Peyer's patch (tissue), 4 donors: Measurements from ENCODE around the gene TBL1Y. TPM values are rescaled to one million over a fixed set of nuclear protein-coding genes. Genes with fewer than 3 reads are reported as not detected.

ENCODE experiments used
- DNase-seq, 3 donors: peaks; one replicate each; pipeline ENCODE4 v3.0.0-alpha.2; 2017 to 2019
- H3K27ac ChIP-seq, 4 donors: fragments of 200-600 bp; sonication (generic); one replicate each; pipeline ENCODE4 v1.5.1; 2016 to 2019
- H3K27me3 ChIP-seq, 2 donors: fragments of 200-600 bp; sonication (generic); one replicate each; pipeline ENCODE4 v1.5.1; 2019
- H3K36me3 ChIP-seq, 3 donors: fragments of 200-600 bp; sonication (generic); one replicate each; pipeline ENCODE4 v1.5.1; 2016 to 2019
- H3K4me1 ChIP-seq, 4 donors: fragments of 200-600 bp; sonication (generic); one replicate each; pipeline ENCODE4 v1.5.1; 2016 to 2019
- H3K4me3 ChIP-seq, 4 donors: fragments of 200-600 bp; sonication (generic); 1 replicate in 3 of 4; 2 replicates in 1 of 4; pipeline ENCODE4 v1.5.1; 2016 to 2019; ENCODE audit warnings: mild to moderate bottlenecking in 1 of 4
- H3K9me3 ChIP-seq, 4 donors: fragments of 200-600 bp; sonication (generic); one replicate each; pipeline ENCODE4 v1.5.1; 2016 to 2019; ENCODE audit warnings: mild to moderate bottlenecking in 1 of 4
- POLR2A ChIP-seq, 2 donors: fragments of 450-650 bp; IDR thresholded peaks; one replicate each; pipeline ENCODE4 v1.5.1; 2017; ENCODE audit warnings: antibody characterized with exemption in 2 of 2, mild to moderate bottlenecking in 2 of 2, moderate library complexity in 2 of 2
- total RNA-seq, 4 donors: library from RNA; depleted of rRNA; stranded (reverse); fragments of >200 nt; gene quantifications; one replicate each; pipeline ENCODE4 v1.1.0, GENCODE V29; 2016
- TF ChIP-seq, protein P1 (sequence below), 6 experiments: fragments of 450-650 bp in 4 of 6; fragments of 200-600 bp in 2 of 6; sonication (generic) in 1 of 6; IDR thresholded peaks; one replicate each; pipeline ENCODE4 v1.5.1; 2017 to 2019; ENCODE audit warnings: antibody characterized with exemption in 6 of 6, mild to moderate bottlenecking in 3 of 6, moderate library complexity in 1 of 6

TBL1Y gene
- total RNA-seq, 4 donors from 2014 or later = not detected

DNA sequence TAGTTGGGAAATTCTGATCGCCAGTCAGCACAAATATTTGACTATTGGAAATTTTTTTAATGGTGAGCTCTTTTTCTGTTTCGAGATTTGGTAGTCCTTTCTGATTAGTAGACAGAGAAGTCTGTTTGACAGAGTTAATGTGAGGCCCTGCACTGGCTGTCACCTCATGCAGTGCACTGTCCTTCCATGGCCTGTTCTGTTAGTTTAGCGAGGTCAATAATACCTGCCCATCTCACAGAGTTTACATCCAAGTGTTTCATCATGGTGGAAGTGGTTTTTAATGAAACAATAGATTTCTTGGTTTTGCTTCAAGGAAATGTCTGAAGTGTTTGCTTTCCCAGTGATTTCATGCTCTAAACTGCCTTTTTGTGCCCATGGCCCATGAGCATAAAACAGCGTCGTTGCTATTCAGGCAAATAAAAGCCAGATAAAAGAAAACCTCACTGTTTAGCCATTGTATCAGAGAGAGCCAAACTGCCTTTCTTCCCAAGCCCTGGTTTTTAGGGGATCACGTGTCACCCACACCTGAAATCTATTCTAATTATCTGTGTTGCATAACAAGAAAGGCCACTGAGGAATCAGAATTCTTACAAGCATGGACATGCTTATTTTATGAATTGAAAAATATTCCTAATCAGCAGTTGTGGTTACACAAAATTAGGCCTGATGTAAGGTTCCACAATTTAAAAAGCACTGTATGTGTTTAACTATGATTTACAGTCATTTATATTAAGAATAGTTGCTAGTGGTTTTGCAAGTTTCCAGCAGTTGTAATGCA, 98.3 kb downstream of the TBL1Y start:
- DNase-seq = no peak
- Histone ChIP-seq H3K4me1 (no peaks in the 10 kb centered on the region), H3K4me3 (no peak overlapping the region), H3K9me3 (no peaks in the 10 kb centered on the region), H3K27me3 (no peaks in the 10 kb centered on the region), H3K36me3 (no peaks in the 10 kb centered on the region), H3K27ac (no peak overlapping the region)
- TF ChIP-seq, protein P1, sequence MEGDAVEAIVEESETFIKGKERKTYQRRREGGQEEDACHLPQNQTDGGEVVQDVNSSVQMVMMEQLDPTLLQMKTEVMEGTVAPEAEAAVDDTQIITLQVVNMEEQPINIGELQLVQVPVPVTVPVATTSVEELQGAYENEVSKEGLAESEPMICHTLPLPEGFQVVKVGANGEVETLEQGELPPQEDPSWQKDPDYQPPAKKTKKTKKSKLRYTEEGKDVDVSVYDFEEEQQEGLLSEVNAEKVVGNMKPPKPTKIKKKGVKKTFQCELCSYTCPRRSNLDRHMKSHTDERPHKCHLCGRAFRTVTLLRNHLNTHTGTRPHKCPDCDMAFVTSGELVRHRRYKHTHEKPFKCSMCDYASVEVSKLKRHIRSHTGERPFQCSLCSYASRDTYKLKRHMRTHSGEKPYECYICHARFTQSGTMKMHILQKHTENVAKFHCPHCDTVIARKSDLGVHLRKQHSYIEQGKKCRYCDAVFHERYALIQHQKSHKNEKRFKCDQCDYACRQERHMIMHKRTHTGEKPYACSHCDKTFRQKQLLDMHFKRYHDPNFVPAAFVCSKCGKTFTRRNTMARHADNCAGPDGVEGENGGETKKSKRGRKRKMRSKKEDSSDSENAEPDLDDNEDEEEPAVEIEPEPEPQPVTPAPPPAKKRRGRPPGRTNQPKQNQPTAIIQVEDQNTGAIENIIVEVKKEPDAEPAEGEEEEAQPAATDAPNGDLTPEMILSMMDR (IDR thresholded peaks at IDR 0.05) = no peak
- TF ChIP-seq POLR2A (IDR thresholded peaks at IDR 0.05) = no peak

DNA sequence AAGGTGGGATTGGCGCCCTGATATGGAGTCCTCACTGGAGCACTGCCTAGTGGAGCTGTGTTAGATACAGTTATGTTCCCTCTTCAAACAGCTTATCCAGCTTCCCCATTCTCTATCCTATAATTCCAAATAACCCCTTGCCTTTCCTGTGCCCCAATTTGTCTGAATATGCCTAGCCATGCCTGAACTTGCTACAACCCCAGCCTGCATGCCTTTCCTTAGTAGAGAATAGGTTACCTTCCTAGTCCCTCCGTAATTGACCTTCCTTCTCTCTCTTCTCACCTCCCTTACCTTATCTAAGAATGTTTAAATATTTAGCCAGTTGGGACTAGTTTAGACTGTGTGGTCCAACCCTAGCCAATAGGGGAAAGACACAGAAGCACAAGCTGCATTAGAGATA, 102.6 kb downstream of the TBL1Y start:
- no peak overlapping the region for H3K4me3 ChIP-seq
- H3K27ac ChIP-seq = no peak overlapping the region
- no peaks in the 10 kb centered on the region for H3K36me3 ChIP-seq
- H3K9me3 ChIP-seq = no peaks in the 10 kb centered on the region
- TF ChIP-seq, protein P1 (IDR thresholded peaks at IDR 0.05) = no peak
- TF ChIP-seq POLR2A (IDR thresholded peaks at IDR 0.05) = no peak
- DNase-seq = no peak
- no peaks in the 10 kb centered on the region for H3K27me3 ChIP-seq
- no peaks in the 10 kb centered on the region for H3K4me1 ChIP-seq

DNA sequence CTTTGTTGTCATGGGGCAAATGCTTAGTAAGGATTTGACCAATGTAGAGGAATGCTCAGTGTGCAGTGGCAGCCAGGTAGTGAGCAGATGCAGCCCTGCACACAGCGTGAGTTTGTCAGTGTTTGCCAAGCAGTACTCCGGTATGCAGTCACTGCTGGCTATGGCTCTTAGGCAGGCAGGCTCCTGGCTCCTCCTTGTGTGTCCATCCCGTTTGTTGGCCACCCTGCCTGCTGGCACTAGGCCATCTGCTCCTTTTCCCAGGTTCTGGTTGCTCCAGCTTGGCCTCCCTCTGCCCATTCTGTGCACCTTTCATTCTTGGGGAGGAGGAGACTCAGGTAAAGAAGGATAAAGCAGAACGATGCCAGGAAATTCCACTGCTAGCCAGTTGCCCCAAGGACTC, 106.0 kb downstream of the TBL1Y start:
- no peaks in the 10 kb centered on the region for H3K4me1 ChIP-seq
- no peak for DNase-seq
- TF ChIP-seq, protein P1 (IDR thresholded peaks at IDR 0.05) = no peak
- TF ChIP-seq POLR2A (IDR thresholded peaks at IDR 0.05) = no peak
- no peaks in the 10 kb centered on the region for H3K9me3 ChIP-seq
- no peaks in the 10 kb centered on the region for H3K36me3 ChIP-seq
- no peak overlapping the region for H3K27ac ChIP-seq
- no peak overlapping the region for H3K4me3 ChIP-seq
- H3K27me3 ChIP-seq = no peaks in the 10 kb centered on the region

DNA sequence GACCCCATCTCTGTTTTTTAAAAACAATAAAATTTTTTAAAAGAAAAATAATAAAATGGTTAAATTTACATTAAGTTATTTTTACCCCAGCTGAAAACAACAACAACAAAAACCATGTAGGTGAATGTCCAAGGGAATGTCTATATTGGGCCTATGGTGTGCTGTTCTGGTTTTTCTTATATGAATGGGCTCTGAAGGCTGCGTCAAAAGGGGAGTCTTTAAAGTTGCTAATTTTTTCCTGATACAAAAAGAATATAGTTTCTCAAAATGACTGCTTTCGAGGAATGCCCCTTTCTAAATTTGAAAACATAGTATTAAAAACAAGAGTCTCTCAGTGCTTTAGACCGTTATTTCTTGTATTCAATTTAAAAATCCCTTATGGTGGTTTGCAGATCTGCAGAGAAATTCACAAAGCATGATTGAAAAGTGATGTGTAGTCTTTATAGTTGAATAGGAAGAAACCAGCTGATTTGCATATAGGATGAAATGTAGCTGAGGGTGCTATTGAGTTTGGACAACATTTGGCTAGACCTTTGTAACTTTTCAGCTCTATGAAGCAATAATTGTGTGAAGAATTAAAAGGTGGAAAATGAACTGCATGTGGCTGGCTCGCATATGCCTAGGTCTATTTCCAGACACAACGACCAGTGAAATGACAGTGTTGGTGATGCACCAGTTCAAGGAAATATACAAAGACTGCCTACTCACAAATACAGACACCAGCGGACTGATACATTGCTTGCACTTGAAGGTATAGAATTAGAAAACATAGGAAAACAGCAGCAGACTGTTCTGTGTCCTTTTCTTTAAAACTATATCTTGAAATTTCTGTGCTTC, 107.0 kb downstream of the TBL1Y start:
- DNase-seq = no peak
- H3K27ac ChIP-seq = no peak overlapping the region
- TF ChIP-seq POLR2A (IDR thresholded peaks at IDR 0.05) = no peak
- TF ChIP-seq, protein P1 (IDR thresholded peaks at IDR 0.05) = no peak
- H3K36me3 ChIP-seq = no peaks in the 10 kb centered on the region
- no peaks in the 10 kb centered on the region for H3K4me1 ChIP-seq
- no peaks in the 10 kb centered on the region for H3K9me3 ChIP-seq
- no peaks in the 10 kb centered on the region for H3K27me3 ChIP-seq
- H3K4me3 ChIP-seq = no peak overlapping the region

DNA sequence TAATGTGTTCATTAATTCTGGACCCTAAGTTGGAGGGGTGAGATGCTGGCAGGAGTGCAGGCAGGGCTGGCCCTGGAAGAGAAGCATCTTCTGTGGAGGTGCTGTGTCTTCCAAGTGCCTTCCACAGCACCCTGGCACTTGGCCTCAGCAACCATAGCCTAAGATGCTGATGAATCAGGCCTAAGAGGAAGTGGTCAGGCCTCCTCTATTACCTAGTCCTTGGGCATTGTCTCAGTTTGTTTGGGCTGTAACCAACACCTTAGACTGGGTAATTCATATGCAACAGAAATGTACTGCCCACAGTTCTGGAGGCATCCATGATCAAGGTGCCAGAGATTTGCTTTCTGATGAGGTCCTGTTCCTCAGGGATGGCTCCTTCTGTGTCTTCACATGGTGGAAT, 128.5 kb downstream of the TBL1Y start:
- Histone ChIP-seq H3K27ac (no peak overlapping the region), H3K36me3 (no peaks in the 10 kb centered on the region), H3K4me1 (no peaks in the 10 kb centered on the region), H3K9me3 (no peaks in the 10 kb centered on the region), H3K4me3 (no peak overlapping the region), H3K27me3 (no peaks in the 10 kb centered on the region)
- DNase-seq = no peak
- no peak for TF ChIP-seq POLR2A (IDR thresholded peaks at IDR 0.05)
- TF ChIP-seq, protein P1 (IDR thresholded peaks at IDR 0.05) = no peak
